Chondrocyte (in vitro differentiated cells): ENCODE results near the gene SWSAP1. TPM values are rescaled to one million over a fixed set of nuclear protein-coding genes. Genes with fewer than 3 reads are reported as not detected.

Experiments used
- DNase-seq: peaks from one replicate; pipeline ENCODE4 v3.0.0; 2021; ENCODE audit warnings: mixed read lengths, low spot score
- H3K27ac Mint-ChIP-seq: one replicate; pipeline ENCODE4 v1.8.0; 2021; ENCODE audit warnings: mild to moderate bottlenecking, moderate library complexity, mixed read lengths; ENCODE audit not compliant: unreplicated experiment
- H3K27me3 Mint-ChIP-seq: 2 replicates; pipeline ENCODE4 v1.8.0; 2021; ENCODE audit warnings: low read depth, mixed read lengths
- H3K36me3 Mint-ChIP-seq: 2 replicates; pipeline ENCODE4 v1.8.0; 2021; ENCODE audit warnings: low read depth, mixed read lengths
- H3K4me1 Mint-ChIP-seq: 2 replicates; pipeline ENCODE4 v1.8.0; 2021; ENCODE audit warnings: low read depth, mild to moderate bottlenecking, mixed read lengths
- H3K4me3 Mint-ChIP-seq: one replicate; pipeline ENCODE4 v1.8.0; 2021; ENCODE audit warnings: mild to moderate bottlenecking, moderate library complexity, mixed read lengths; ENCODE audit not compliant: unreplicated experiment
- H3K9me3 Mint-ChIP-seq: 2 replicates; pipeline ENCODE4 v1.8.0; 2021; ENCODE audit warnings: low read depth, mixed read lengths
- total RNA-seq: library from RNA; stranded (reverse); gene quantifications from 3 replicates; pipeline ENCODE4 v1.2.1, GENCODE V29; 2021
- TF ChIP-seq, protein P1 (sequence below): fragments of 200-600 bp; sonication (generic); IDR thresholded peaks from 2 replicates; pipeline ENCODE4 v1.5.0; 2021; ENCODE audit warnings: antibody characterized with exemption, mild to moderate bottlenecking, moderate library complexity

The SWSAP1 gene
- total RNA-seq, 1 donor from 2014 or later: 1.1 TPM

DNA sequence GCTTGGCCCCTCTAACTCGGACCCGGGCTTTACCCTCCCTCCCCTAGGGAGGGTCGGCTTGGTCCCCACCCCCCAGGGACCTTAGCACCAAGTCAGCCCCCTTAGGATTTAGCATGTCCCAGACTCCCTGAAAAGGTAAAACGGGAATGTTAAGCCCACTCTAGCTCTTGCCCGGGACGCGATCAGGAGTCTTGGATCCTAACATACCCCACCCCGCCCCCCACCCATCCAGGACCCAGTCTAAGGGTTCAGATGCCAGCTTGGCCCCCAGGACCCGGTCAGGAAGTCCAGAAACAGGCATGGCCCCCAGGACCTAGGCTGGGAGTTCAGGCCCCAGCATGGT is 9.2 kb downstream of the SWSAP1 start:
- peaks cover 34% of the 10 kb centered on the region for H3K4me1 Mint-ChIP-seq
- no peak overlapping the region for H3K4me3 Mint-ChIP-seq
- H3K36me3 Mint-ChIP-seq: no peaks in the 10 kb centered on the region
- H3K9me3 Mint-ChIP-seq: no peaks in the 10 kb centered on the region
- DNase-seq: no peak
- peaks cover 12% of the 10 kb centered on the region for H3K27me3 Mint-ChIP-seq
- H3K27ac Mint-ChIP-seq: no peak overlapping the region
- TF ChIP-seq, protein P1, sequence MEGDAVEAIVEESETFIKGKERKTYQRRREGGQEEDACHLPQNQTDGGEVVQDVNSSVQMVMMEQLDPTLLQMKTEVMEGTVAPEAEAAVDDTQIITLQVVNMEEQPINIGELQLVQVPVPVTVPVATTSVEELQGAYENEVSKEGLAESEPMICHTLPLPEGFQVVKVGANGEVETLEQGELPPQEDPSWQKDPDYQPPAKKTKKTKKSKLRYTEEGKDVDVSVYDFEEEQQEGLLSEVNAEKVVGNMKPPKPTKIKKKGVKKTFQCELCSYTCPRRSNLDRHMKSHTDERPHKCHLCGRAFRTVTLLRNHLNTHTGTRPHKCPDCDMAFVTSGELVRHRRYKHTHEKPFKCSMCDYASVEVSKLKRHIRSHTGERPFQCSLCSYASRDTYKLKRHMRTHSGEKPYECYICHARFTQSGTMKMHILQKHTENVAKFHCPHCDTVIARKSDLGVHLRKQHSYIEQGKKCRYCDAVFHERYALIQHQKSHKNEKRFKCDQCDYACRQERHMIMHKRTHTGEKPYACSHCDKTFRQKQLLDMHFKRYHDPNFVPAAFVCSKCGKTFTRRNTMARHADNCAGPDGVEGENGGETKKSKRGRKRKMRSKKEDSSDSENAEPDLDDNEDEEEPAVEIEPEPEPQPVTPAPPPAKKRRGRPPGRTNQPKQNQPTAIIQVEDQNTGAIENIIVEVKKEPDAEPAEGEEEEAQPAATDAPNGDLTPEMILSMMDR: no peak

DNA sequence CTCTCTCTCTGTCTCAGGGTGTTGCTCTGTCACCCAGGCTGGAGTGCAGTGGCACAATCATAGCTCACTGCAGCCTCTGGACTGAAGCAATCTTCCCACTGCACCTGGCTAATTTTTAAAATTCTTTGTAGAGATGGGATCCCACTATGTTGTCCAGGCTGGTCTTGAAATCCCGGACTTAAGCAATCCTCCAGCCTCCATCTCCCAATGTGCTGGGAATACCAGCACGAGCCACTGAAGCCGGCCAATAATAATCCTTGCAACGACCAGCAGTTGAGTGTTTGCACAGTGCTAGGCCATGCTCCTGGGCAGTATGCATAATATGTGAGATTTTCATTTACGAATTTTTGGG is 10.3 kb downstream of the SWSAP1 start:
- Mint-ChIP-seq H3K4me3 (no peak overlapping the region), H3K4me1 (peaks cover 29% of the 10 kb centered on the region), H3K27ac (no peak overlapping the region), H3K36me3 (no peaks in the 10 kb centered on the region), H3K9me3 (no peaks in the 10 kb centered on the region), H3K27me3 (peaks cover 12% of the 10 kb centered on the region)
- DNase-seq: no peak
- TF ChIP-seq, protein P1: no peak

DNA sequence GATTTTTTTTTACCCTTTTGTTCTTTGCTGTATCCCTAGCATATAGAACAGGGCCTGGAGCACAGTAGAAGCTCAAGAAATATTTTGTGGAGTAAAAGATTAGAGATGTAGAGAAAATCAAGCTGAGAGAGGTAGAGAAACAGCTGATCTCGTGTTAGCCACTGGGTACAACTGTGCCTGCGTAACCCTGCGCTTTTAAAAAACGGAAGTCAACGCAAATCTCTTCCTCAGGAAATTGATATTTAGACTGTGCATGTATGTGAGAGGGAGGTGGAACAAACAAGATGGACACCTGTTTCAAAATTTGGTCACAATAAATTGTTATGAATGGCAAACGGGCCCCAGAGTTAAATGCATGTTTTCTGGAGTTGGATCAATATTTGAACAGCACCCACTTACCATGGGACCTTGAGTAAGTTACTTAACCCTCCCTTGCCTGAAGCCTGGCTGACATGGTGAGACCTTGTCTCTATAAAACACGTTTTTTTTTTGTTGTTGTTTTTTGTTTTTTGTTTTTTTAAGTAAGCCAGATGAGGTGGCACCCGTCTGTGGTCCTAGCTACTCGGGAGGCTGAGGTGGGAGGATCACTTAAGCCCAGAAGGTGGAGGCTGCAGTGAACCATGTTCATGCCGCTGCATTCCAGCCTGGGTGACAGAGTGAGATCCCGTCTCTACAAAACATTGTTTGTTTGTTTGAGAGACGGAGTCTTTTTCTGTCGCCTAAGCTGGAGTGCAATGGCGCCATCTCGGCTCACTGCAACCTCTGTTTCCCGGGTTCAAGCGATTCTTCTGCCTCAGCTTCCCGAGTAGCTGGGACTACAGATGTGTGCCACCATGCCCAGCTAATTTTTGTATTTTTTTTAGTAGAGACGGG is 12.9 kb downstream of the SWSAP1 start:
- H3K27me3 Mint-ChIP-seq: peaks cover 5% of the 10 kb centered on the region
- no peaks in the 10 kb centered on the region for H3K36me3 Mint-ChIP-seq
- TF ChIP-seq, protein P1: no peak
- no peak overlapping the region for H3K4me3 Mint-ChIP-seq
- peaks cover 3% of the 10 kb centered on the region for H3K9me3 Mint-ChIP-seq
- H3K4me1 Mint-ChIP-seq: peaks cover 10% of the 10 kb centered on the region
- H3K27ac Mint-ChIP-seq: no peak overlapping the region
- no peak for DNase-seq

DNA sequence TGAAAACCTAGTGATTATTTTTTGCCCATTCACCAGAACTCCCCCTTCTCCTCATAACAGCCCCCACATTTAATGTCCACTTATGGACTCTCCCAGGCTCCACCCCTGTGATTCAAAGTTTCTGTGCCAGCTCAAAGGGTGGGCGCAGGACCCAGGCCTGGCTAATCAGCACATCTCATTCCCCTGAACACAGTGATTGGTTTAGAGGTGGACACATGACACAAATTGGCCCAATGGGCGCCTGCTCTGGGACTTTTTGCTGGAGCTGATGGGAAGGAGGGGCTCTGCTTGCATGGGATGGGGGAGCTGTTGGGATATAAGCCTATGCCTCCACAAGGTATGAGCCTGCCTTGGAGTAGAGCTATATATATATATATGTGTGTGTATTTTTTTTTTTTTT is 15.9 kb downstream of the SWSAP1 start:
- H3K9me3 Mint-ChIP-seq: peaks cover 3% of the 10 kb centered on the region
- DNase-seq: no peak
- no peak overlapping the region for H3K27ac Mint-ChIP-seq
- H3K36me3 Mint-ChIP-seq: no peaks in the 10 kb centered on the region
- no peaks in the 10 kb centered on the region for H3K4me1 Mint-ChIP-seq
- peaks cover 12% of the 10 kb centered on the region for H3K27me3 Mint-ChIP-seq
- no peak overlapping the region for H3K4me3 Mint-ChIP-seq
- TF ChIP-seq, protein P1: no peak

DNA sequence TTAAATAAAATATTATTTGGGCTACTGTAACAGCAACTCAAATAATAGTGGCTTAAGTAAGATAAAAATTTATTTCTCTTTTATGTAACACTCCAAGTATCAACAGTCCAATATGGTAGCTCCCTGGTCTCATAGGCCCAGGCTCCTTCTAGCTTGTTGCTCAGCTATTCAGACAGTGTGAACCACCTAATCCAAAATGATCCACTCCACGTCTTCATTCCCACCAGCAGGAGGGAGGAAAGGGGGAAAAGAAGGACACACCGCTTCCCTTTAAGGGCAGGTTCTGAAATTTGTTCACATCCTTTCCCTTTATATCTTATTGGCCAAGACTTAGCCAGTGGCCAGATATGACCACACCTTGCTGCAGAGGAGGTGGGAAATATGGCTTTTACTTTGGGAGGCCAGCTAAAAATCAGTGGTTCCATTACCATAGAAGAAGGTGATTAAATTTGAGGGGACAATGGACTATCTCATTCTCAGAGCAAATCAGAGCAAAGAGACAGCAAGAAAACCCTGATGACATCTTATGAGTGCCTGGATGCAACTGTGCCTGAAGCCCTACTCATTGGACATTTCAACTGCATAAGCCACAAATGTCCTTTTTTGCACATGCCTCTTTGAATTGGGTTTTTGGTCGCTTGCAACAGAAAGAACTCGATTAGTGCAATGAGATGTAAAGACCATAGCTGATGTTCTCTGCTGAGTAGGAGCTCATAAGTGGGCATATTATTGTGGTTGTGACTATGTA is 16.6 kb downstream of the SWSAP1 start:
- Mint-ChIP-seq H3K9me3 (peaks cover 3% of the 10 kb centered on the region), H3K4me3 (no peak overlapping the region), H3K27me3 (peaks cover 12% of the 10 kb centered on the region), H3K27ac (no peak overlapping the region), H3K36me3 (no peaks in the 10 kb centered on the region), H3K4me1 (no peaks in the 10 kb centered on the region)
- TF ChIP-seq, protein P1: no peak
- DNase-seq: no peak
